ENCODE data around the gene DNM3.

The DNM3 gene

GRCh38 chr1:171877701-171878100 lies 36.4 kb downstream of the DNM3 start:
- peak; percentile 78 for DNase-seq (ENCODE audit: low read depth)
- no peak overlapping the region for H3K4me3 ChIP-seq (ENCODE audit: low read length)
- no peak for TF ChIP-seq CTCF (IDR thresholded peaks at IDR 0.05; ENCODE audit: insufficient read depth, low read depth, low read length, missing control alignments)

- DNase-seq (ENCODE audit: low read depth) = no peak
- no peak for TF ChIP-seq CTCF (IDR thresholded peaks at IDR 0.05; ENCODE audit: insufficient read depth, low read depth, low read length, missing control alignments)
- H3K4me3 ChIP-seq (ENCODE audit: low read length) = no peak overlapping the region
Observed at GRCh38 chr1:171879556-171879955, 38.3 kb downstream of the DNM3 start.

- DNase-seq (ENCODE audit: low read depth) = no peak
- no peak for TF ChIP-seq CTCF (IDR thresholded peaks at IDR 0.05; ENCODE audit: insufficient read depth, low read depth, low read length, missing control alignments)
- H3K4me3 ChIP-seq (ENCODE audit: low read length) = no peak overlapping the region
Observed at GRCh38 chr1:171881442-171881841, 40.1 kb downstream of the DNM3 start.

GRCh38 chr1:171883849-171884248 lies 42.6 kb downstream of the DNM3 start:
- no peak for DNase-seq (ENCODE audit: low read depth)
- no peak for TF ChIP-seq CTCF (IDR thresholded peaks at IDR 0.05; ENCODE audit: insufficient read depth, low read depth, low read length, missing control alignments)
- no peak overlapping the region for H3K4me3 ChIP-seq (ENCODE audit: low read length)

- H3K4me3 ChIP-seq (ENCODE audit: low read length) = no peak overlapping the region
- DNase-seq (ENCODE audit: low read depth) = peak; percentile 81
- no peak for TF ChIP-seq CTCF (IDR thresholded peaks at IDR 0.05; ENCODE audit: insufficient read depth, low read depth, low read length, missing control alignments)
Observed at GRCh38 chr1:171884475-171884874, 43.2 kb downstream of the DNM3 start.

- no peak overlapping the region for H3K4me3 ChIP-seq (ENCODE audit: low read length)
- DNase-seq (ENCODE audit: low read depth) = no peak
- no peak for TF ChIP-seq CTCF (IDR thresholded peaks at IDR 0.05; ENCODE audit: insufficient read depth, low read depth, low read length, missing control alignments)
Observed at GRCh38 chr1:171890131-171890530, 48.8 kb downstream of the DNM3 start.

GRCh38 chr1:171896936-171897703 lies 55.8 kb downstream of the DNM3 start:
- no peak overlapping the region for H3K4me3 ChIP-seq (ENCODE audit: low read length)
- TF ChIP-seq CTCF (IDR thresholded peaks at IDR 0.05; ENCODE audit: insufficient read depth, low read depth, low read length, missing control alignments) = no peak
- DNase-seq (ENCODE audit: low read depth) = no peak

Measured in epithelial cell of esophagus (primary cell).